K562 treated with DMSO at 1 percent for 12 hours (cell line): ENCODE results near the gene OR10A6. TPM values are rescaled to one million over a fixed set of nuclear protein-coding genes. Genes with fewer than 3 reads are reported as not detected.

Experiments used
- total RNA-seq: library from RNA; unstranded; fragments of 300-600 nt; gene quantifications from 2 replicates; pipeline ENCODE4 v1.2.3, GENCODE V29; 2022; ENCODE audit not compliant: insufficient read depth

OR10A6 gene
- not detected in 2 replicates for total RNA-seq

DNA sequence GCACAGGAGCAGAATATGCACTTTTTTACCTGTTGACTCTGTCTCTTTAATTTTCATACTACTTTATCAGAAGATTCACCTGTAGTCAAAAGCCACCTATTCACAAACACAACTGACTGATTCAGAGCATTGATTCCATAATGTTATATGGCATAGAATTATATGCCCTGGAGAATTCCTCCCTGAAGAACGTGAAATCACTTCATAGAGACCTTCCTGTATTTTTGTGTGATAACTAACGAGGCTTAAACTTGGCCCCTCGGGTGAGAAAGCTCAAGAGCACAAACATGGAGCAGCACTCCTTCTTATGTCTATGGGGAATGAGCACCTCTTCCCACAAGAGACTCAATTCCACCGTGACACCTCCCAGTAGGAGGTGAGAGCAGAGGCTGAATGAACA lies at the start of gene OR10A6:
TSS of gene OR10A6 (minus strand) at position 101 of the 400 bp plus-strand sequence. CDS start 2,606 bp downstream, outside the sequence.

GRCh38 chr11:7965386-7965785 lies 34.3 kb upstream of the OR10A6 start, which contains the start of gene NLRP10:
Gene NLRP10, minus strand, starts transcription at chr11:7965447. Its CDS starts 1,952 bp downstream, at chr11:7963495.

GRCh38 chr11:7941608-7942007 lies 10.5 kb upstream of the OR10A6 start, which contains the start of gene OR10A3:
Gene OR10A3, minus strand, starts transcription at chr11:7941708. Its CDS starts 2,188 bp downstream, at chr11:7939520.

Other genes starting within 250 kb of the OR10A6 start
- gene OVCH2, start 224.8 kb downstream of the OR10A6 start, total RNA-seq = not detected in 2 replicates
- gene OR5P2, start 134.3 kb downstream of the OR10A6 start, total RNA-seq = not detected in 2 replicates
- not detected in 2 replicates for gene OR5P3, start 100.4 kb downstream of the OR10A6 start, total RNA-seq
- not detected in 2 replicates for gene OR10A3, start 10.4 kb upstream of the OR10A6 start, total RNA-seq
- not detected in 2 replicates for gene NLRP10, start 34.2 kb upstream of the OR10A6 start, total RNA-seq
- 712 and 957 TPM in 2 replicates for gene EIF3F, start 56.1 kb upstream of the OR10A6 start, total RNA-seq
- not detected in 2 replicates for gene TUB, start 149.9 kb upstream of the OR10A6 start, total RNA-seq
- not detected in 2 replicates for gene RIC3, start 237.8 kb upstream of the OR10A6 start, total RNA-seq